ENCODE results near the gene RBBP6. TPM values are rescaled to one million over a fixed set of nuclear protein-coding genes. Genes with fewer than 3 reads are reported as not detected.

RBBP6 gene
- total RNA-seq, 2 donors from 2014 or later = 42.2 to 104 TPM

DNA sequence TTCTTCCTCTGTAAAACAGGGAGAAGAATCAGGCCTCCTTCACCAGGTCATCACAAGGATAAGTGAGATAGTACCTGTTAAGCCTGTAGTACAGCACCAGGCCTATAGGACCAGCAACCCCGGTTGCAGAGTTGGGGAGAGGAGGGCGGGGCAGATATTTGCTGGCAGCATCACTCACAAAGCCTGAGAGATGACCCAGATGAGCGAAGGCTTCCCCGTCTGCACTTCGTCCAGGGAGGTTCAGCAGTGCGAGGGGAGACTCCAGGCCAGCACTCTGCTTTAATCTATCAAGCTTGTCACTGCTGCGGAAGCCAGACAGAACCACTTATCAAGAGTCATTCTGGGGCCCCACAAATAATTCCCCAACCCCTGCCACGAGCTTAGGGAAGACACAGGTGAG is 15.8 kb upstream of the RBBP6 start:
- Histone ChIP-seq H3K36me3 (no peaks in the 10 kb centered on the region), H3K27me3 (replicated peaks; ENCODE audit: insufficient read depth) (no peaks in the 10 kb centered on the region), H3K4me3 (no peak overlapping the region), H3K4me1 (ENCODE audit: control insufficient read depth in 1 of 2, low read depth in 2 of 2) (no peaks in the 10 kb centered on the region), H3K27ac (no peak overlapping the region), H3K9me3 (no peaks in the 10 kb centered on the region)
- no peak for DNase-seq (ENCODE audit: low spot score)
- ATAC-seq (ENCODE audit: insufficient number of reproducible peaks, low FRiP score, low read depth) = no peak
- TF ChIP-seq, protein P1, sequence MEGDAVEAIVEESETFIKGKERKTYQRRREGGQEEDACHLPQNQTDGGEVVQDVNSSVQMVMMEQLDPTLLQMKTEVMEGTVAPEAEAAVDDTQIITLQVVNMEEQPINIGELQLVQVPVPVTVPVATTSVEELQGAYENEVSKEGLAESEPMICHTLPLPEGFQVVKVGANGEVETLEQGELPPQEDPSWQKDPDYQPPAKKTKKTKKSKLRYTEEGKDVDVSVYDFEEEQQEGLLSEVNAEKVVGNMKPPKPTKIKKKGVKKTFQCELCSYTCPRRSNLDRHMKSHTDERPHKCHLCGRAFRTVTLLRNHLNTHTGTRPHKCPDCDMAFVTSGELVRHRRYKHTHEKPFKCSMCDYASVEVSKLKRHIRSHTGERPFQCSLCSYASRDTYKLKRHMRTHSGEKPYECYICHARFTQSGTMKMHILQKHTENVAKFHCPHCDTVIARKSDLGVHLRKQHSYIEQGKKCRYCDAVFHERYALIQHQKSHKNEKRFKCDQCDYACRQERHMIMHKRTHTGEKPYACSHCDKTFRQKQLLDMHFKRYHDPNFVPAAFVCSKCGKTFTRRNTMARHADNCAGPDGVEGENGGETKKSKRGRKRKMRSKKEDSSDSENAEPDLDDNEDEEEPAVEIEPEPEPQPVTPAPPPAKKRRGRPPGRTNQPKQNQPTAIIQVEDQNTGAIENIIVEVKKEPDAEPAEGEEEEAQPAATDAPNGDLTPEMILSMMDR (IDR thresholded peaks at IDR 0.05) = no peak

DNA sequence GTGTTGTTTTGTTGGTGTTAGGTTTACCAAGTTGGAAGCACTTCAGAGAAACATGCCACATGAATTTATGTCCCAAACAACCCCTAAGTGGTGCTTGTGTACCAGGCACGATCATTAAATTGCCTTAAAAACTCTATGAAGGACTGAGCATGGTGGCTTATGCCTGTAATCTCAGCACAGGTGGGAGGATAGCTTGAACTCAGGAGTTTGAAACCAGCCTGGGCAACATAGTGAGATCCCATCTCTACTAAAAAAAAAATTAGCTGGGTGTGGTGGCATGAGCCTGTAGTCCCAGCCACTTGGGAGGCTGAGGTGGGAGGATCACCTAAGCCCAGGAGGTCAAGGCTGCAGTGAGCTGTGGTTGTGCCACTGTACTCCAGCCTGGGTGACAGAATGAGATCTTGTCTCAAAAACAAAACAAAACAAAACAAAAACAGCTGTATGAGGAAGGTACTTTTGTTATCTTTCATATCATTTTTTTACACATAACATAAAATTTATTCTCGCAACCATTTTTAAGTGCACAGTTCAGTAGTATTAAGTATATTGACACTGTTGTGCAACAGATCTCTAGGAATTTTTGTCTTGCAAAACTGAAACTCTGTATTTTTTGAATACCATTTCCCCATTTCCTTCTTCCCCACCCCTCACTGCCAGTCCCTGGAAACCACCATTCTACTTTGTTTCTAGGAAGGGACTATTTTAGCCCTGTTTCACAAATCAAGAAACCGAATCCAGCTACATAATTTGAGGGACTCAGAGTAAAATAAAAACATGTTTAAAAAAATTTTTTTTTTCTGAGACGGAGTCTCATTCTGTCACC is 14.3 kb upstream of the RBBP6 start:
- H3K4me1 ChIP-seq (ENCODE audit: control insufficient read depth in 1 of 2, low read depth in 2 of 2) = no peaks in the 10 kb centered on the region
- H3K9me3 ChIP-seq = no peaks in the 10 kb centered on the region
- H3K4me3 ChIP-seq = no peak overlapping the region
- H3K36me3 ChIP-seq = no peaks in the 10 kb centered on the region
- DNase-seq (ENCODE audit: low spot score) = no peak
- ATAC-seq (ENCODE audit: insufficient number of reproducible peaks, low FRiP score, low read depth) = no peak
- H3K27me3 ChIP-seq (replicated peaks; ENCODE audit: insufficient read depth) = no peaks in the 10 kb centered on the region
- TF ChIP-seq, protein P1 (IDR thresholded peaks at IDR 0.05) = no peak
- no peak overlapping the region for H3K27ac ChIP-seq

DNA sequence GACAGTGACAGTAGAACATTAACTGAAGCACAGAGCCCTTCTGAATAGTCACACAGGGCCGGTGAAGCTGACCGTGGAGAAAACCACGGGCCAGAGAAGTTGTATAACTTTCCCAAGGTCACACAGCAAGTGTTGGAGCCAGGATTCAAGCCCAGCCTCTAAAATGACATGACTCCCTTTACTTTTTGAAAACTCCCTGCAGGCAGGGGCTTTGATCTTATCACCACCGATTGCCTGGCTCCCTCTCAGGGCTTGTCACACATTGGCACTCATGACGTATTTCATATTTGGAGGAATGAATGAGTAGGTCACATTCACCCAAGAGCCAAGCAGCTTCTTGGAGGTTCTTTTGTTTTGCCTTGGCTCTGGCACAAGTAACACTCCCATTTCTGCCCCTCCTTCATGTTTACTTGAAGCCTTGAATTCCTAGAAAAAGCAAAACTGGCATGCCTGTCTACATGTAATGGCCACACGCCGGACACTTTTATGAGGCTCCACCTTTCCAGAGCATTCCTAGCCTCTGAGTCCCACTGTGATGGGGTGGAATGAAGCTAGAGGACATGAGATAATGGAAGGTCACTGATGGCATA is 13.3 kb upstream of the RBBP6 start:
- H3K36me3 ChIP-seq = no peaks in the 10 kb centered on the region
- H3K9me3 ChIP-seq = no peaks in the 10 kb centered on the region
- H3K4me3 ChIP-seq = no peak overlapping the region
- no peak for DNase-seq (ENCODE audit: low spot score)
- no peak overlapping the region for H3K27ac ChIP-seq
- H3K4me1 ChIP-seq (ENCODE audit: control insufficient read depth in 1 of 2, low read depth in 2 of 2) = no peaks in the 10 kb centered on the region
- peak; percentile 47 for ATAC-seq (ENCODE audit: insufficient number of reproducible peaks, low FRiP score, low read depth)
- TF ChIP-seq, protein P1 (IDR thresholded peaks at IDR 0.05) = no peak
- H3K27me3 ChIP-seq (replicated peaks; ENCODE audit: insufficient read depth) = no peaks in the 10 kb centered on the region

DNA sequence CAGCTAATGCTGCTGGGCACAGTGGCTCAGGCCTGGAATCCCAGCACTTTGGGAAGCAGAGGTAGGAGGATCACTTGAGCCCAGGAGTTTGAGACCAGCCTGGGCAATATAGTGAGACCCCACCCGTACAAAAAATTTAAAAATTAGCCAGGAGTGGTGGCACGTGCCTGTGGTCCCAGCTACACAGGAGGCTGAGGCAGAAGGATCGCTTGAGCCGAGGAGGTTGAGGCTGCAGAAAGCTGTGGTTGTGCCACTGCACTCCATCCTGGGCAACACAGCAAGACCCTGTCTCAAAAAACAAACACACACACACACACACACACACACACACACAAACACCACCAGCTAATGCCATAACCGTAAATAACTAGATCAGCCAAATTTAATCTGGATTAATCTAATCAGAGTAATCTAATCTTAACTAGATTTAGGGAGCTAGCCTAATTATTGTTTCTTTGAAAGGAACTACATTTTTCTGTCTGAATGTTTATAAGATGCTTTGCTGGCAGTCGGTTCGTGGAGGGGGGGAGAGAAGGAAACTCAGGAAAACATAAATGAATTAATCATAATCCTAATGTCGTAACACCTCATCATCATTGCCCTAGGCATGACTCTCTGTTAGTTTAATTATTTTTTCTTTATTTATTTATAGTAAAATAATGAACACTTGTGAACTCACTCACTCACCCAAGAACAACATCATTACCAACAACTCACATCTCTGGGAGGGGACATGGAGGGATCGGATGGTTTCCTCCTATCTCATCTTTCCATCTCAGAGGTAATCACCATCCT is 12.5 kb upstream of the RBBP6 start:
- H3K27me3 ChIP-seq (replicated peaks; ENCODE audit: insufficient read depth) = no peaks in the 10 kb centered on the region
- H3K4me1 ChIP-seq (ENCODE audit: control insufficient read depth in 1 of 2, low read depth in 2 of 2) = no peaks in the 10 kb centered on the region
- ATAC-seq (ENCODE audit: insufficient number of reproducible peaks, low FRiP score, low read depth) (no peak), DNase-seq (ENCODE audit: low spot score) (no peak)
- TF ChIP-seq, protein P1 (IDR thresholded peaks at IDR 0.05) = no peak
- no peaks in the 10 kb centered on the region for H3K9me3 ChIP-seq
- no peaks in the 10 kb centered on the region for H3K36me3 ChIP-seq
- H3K27ac ChIP-seq = no peak overlapping the region
- H3K4me3 ChIP-seq = no peak overlapping the region

DNA sequence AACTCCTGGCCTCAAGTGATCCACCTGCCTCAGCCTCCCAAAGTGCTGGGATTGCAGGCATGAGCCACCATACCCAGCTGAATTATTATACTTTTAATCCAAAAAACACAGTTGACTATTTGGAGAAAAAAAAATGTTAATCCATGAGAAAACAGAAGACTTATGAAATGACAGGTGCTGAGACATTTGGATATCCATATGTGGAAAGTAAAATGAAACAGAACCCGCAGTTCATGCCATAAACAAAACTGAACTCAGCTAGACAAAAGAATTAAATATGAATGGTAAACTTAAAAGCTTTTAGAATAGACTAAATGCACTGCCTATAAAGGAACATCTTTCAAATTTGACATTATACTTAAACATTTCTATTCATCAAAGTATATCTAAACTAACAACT is 8.2 kb upstream of the RBBP6 start:
- Histone ChIP-seq H3K4me1 (ENCODE audit: control insufficient read depth in 1 of 2, low read depth in 2 of 2) (no peaks in the 10 kb centered on the region), H3K36me3 (no peaks in the 10 kb centered on the region), H3K9me3 (no peaks in the 10 kb centered on the region), H3K4me3 (no peak overlapping the region), H3K27ac (no peak overlapping the region), H3K27me3 (replicated peaks; ENCODE audit: insufficient read depth) (no peaks in the 10 kb centered on the region)
- DNase-seq (ENCODE audit: low spot score) (no peak), ATAC-seq (ENCODE audit: insufficient number of reproducible peaks, low FRiP score, low read depth) (no peak)
- TF ChIP-seq, protein P1 (IDR thresholded peaks at IDR 0.05) = no peak

Measured in thoracic aorta (tissue), 2 donors.